Stimulated activated CD4-positive, alpha-beta T cell treated with anti-CD3 and anti-CD28 coated beads, Interleukin-4, amount 100 ng/mL, for 4 hours (primary cell): Measurements from ENCODE around the gene RPL27.
A peak's percentile ranks its signal among the peaks of the same experiment; 100 is the strongest.
"Not testable (repeated sequence)": the region's sequence is repeated elsewhere in the genome, so short reads cannot be mapped to it uniquely, and the experiment has no call there.

Experiments
- DNase-seq, 2 experiments: peaks; one replicate each; pipeline ENCODE4 v3.0.0-alpha.2; 2020

RPL27 gene

DNA sequence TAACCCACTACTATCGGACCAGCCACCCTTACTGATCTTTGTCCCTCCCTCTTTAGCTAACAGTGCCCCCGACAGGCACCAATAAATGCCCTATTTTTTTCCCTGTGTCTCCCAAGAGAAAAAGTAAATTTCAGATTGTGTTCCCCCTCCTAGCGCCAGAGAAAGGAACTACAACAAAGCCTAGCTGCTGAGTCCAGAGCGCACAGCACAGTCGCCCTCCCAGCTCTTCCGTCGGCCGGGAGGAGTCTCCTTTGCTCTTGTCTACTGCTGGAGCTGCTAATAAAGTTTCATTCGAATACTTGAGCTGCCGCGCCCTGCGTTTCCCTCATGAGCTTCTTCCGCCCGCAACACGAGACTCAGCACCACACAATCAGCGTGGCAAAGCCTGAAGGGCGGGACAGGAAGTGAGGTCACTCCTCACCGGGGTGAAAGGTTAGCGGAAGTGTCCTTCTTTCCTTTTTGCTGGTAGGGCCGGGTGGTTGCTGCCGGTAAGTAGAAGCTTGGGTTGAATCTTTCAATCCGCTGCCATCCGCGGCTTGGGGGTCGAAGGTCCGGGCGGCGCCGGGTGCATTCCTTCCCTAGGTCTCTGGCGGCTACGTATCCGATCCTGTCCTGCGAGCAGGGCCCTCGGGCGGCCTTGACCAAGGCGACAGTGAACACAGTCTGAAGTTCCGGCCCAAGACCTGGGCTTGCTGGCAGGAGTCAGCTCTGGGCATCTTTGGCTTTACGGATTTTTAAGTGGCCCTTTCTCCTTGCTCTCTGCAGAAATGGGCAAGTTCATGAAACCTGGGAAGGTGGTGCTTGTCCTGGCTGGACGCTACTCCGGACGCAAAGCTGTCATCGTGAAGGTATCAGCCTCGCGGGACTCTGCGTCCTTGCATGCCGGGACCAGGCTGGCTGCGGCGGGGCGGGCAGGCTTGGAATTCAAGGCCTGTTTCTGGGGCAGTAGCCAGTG is at the start of gene RPL27:
Gene RPL27, plus strand, starts transcription at position 436 of the 955 bp plus-strand sequence. Its CDS starts 332 bp downstream, at position 768.
- DNase-seq, result peak; percentile 89 to 98

DNA sequence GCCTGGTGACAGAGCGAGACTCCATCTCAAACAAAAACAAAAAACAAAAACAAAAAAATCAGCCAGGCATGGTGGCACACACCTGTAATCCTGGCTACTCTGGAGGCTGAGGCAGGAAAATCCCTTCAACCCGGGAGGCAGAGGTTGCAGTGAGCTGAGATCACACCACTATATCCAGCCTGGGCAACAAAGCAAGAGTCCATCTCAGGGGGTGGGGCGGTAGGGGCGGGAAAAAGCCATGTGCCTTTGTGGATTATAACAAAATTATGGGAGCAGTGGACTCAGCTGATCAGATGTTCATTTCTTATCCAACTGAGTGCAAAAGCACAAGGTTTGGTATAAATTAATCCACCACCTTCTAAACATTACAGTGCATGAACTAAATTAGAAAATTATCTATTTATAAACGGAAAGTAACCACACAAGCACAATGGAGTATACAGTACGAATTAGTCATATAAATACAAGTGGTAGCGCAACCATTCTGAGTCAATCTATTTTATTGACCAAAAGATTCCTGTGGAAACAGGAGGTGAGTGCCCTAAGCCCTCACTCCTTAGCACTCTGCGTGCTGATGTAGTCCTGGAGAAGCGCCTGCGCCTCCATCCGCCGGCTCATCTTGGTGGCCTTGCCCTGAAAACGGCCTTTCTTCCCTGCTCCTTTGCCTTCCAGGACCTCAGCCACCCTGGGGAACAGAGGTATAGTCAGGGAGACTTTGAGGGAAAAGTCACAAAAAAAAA is 48.0 kb upstream of the RPL27 start:
- no peak for DNase-seq

DNA sequence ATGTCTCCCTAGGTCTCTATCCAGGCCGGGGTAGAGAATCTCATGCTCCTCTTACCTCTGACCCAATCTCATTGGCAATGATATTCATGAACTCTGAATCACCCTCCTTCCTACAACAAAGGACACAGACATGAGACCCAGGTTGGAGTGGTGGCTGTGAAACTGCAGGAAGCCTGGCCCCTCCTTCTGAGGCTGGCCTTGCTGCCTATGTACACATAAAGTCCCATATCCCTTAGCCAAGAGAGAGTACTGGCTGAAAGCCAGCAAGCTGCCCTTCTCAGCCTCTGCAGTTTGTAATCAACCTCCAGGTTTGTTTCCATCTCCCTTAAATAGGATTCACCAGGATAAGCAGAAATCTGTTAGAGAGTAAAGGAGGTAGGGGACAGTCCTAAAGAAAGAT is 44.5 kb upstream of the RPL27 start:
- no peak for DNase-seq

DNA sequence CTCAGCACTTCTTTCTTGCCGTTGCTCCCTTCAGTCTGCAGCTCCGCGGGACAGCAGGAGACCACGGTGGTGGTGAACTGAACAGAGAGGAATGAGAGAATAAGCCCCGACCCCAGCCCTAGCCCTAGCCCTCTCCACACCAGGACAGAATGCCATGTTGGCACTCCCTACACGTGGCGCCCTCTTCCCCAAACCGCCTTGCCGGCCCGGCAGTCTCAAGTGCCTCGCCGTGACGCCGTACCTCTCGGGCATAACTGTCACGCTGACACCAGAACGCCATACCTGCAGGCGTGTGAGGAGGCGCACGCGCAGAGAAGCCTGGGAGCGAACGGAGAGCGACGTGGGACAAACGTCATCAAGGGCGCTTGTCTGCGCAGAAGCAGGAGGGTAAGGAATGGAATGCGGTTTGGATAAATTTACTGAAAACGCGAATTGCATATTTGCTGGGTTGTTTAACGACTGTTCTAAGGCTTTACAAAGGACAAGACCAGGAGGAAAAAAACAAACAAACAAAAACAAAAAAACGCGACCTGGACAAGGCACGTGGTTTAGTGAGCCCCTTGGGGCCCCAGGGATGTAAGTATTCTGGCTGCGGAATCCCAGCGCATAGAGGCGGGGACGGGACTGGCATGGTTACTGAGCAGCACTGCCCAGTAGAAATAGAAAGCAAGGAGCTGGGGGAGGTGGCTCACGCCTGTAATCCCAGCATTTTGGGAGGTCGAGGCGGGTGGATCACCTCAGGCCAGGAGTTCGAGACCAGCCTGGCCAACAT is 33.9 kb upstream of the RPL27 start, which contains the start of gene AARSD1:
Gene AARSD1, minus strand, starts transcription at position 294 of the 772 bp plus-strand sequence. Its CDS starts 14 bp downstream, at position 280.
- DNase-seq, result peak; percentile 83 to 88

DNA sequence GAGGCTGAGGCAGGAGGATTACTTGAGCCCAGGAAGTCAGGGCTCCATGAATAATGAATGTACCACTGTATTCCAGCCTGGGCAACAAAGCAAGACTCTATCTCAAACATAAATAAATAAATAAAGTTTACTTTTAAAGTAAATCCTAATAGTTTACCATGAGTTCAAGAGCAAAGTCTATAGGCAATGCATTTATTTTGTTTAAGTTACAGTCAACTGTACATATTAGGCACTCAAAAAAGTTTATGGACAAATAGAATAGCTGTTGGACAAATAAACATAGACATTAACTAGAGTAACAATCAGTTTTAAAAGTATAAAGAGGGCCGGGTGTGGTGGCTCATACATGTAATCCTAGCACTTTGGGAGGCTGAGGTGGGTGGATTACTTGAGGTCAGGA is 30.3 kb upstream of the RPL27 start:
- no peak for DNase-seq

DNA sequence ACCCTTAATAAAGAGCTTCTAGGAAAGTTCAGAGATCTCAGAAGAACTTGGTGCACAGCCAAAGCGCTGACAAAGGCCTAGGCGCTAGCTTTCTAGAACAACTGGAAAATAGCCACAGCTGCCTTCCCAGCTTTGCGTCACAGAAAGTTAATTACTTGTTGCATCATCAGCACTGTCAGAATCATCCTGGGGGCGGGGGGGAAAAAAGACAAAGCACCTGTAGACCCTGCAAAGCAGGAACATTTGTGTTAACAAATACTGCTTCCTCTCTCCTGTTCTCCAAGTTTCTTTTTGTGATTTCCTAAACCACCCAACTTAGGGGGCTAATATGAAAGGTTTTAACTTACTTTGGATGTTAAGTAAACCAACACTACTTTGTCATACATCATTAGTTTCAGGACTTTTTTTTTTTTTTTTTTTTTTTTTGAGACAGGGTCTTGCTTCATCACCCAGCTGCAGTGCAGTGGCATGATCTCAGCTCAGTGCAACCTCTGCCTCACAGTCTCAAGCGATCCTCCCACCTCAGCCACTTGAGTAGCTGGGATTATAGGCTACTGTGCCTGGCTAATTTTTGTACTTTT is 29.1 kb upstream of the RPL27 start:
- DNase-seq, result no peak

DNA sequence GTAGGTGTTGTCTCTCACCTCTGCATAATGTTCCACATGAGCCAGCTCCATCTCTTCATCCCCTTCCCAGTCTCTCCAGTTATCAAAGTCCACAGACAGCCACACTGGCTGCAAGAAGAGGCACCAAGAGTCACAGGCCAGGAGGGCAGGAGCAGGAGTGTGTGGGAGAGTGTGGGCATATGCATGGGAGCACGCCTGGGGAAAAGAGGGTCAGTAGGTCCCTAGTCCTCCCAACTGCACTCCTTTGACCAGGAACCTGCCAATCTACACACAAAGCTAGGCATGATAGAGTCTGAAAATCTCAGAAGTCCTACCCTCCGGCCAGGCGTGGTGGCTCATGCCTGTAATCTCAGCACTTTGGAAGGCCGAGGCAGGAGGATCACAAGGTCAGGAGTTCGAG is 26.6 kb upstream of the RPL27 start:
- no peak for DNase-seq

DNA sequence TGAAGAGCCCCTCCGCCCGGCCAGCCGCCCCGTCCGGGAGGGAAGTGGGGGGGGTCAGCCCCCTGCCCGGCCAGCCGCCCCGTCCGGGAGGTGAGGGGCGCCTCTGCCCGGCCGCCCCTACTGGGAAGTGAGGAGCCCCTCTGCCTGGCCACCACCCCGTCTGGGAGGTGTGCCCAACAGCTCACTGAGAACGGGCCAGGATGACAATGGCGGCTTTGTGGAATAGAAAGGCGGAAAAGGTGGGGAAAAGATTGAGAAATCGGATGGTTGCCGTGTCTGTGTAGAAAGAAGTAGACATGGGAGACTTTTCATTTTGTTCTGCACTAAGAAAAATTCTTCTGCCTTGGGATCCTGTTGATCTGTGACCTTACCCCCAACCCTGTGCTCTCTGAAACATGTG is 24.9 kb upstream of the RPL27 start:
- DNase-seq, result not testable (repeated sequence)

DNA sequence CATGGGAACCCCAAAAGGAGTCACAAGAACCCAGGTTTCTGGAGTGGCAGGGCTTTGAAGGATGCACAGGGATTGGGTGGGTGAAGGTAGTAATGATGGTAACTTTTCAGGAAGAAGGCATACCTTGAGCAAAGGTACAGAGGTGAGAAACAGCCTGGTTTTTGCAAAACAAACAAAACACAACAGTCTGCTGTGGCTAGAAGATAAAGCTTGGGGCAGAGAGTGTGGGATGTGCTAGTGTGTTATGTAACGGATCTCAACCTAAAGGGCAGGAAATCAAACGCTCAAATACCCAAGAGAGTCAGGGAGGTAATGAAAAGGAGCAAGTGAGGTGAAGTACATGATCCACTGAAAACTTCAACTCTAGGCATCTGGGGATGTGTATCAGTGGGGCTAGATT is 23.0 kb upstream of the RPL27 start:
- no peak for DNase-seq

DNA sequence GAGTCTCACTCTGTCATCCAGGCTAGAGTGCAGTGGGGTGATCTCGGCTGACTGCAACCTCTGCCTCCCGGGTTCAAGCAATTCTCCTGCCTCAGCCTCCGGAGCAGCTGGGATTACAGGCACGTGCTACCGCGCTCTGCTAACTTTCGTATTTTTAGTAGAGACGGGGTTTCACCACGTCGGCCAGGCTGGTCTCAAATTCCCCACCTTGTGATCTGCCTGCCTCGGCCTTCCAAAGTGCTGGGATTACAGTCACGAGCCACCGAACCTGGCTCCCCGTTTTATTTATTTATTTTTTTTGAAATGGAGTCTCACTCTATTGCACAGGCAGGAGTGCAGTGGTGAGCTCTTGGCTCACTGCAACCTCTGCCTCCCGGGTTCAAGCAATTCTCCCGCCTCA is 22.5 kb upstream of the RPL27 start:
- DNase-seq, result not testable (repeated sequence)

DNA sequence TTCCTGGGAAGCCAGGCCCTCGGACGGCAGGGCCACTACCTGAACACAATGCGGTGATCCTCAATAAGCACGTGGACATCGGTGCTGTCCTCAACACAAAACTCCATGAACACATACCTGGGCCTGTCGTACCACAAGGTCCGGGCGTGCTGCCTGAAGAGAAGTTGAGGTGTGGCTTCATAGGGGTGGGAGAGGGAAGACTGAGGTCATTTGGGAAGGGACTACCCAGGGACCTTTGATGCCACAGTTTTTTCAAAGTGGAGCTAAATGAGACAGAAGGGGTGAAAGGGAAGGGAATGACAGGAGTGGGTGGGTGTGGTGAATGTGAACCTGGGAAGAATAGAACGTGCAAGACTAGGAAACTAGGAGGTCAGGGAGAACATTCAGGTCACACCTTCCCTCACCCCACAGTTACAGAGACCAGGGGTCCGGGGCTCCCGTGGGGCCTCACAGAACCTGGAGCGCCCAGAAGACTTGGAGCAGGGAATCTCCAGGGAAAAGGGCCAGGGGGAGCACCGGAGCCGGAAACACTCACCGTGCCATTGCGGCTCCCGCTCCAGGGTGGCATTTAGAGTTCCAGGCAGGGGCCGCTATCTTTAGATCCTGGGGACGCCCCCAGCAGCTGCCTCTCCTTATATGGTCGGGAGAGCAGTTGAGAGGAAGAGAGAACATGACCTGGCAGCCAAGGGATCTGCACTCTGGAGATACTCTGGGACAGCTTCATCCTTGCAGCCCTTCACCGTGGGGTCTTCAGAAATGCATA is 18.5 kb upstream of the RPL27 start, which contains the start of gene PTGES3L:
Gene PTGES3L, minus strand, starts transcription at position 570 of the 763 bp plus-strand sequence. Its CDS starts 27 bp downstream, at position 543.
- DNase-seq, result no peak

DNA sequence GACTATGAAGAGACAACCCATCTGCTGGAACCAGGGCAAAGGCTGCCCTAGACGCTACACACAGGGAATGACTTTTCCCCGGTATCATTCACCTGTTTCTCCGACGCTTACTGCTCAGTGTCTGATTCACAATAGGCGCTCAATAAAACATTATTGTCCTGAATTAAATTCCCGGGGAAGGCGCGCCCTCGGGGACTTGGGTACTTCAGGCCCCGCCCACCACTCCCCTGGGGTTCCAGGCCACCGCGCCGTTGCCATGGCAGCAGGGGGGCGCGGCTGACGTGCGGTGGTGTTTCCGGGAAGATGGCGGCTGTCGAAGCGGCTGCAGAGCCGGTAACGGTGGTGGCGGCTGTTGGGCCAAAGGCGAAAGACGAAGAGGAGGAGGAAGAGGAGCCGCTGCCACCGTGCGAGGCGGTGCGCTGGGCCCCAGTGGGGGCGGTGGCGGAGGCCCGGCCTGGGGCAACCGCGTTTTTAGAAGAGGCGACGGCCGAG is 17.9 kb upstream of the RPL27 start, which contains the start of gene RUNDC1:
Gene RUNDC1, plus strand, starts transcription at position 292 of the 492 bp plus-strand sequence. Its CDS starts 12 bp downstream, at position 304.
- peak; percentile 92 for DNase-seq

DNA sequence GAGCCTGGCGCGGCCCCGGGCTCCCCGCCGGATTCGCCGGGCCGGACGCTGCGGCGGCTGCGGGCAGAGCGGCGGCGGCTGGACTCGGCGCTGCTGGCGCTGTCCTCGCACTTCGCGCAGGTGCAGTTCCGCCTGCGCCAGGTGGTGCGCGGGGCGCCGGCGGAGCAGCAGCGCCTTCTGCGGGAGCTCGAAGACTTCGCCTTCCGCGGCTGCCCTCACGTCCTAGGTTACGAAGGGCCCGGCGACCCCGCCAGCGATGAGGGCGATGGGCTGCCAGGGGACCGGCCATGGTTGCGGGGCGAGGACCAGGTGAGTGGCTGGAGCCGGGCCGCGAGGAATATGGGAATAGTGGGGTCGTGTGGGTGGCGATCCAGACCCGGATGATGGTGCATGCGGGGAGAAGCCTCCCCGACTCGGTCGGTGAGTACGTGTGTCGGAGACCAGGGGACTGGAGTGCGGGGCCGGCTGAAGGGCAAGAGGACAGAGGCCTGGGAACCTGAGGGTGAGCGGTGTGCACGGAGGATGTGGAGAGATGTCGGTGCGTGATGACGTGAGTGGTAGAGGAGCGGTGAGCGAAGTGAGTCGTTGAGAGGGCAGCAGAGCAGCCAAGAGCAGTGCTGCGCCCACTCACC is 17.3 kb upstream of the RPL27 start:
- peak; percentile 56 to 69 for DNase-seq

DNA sequence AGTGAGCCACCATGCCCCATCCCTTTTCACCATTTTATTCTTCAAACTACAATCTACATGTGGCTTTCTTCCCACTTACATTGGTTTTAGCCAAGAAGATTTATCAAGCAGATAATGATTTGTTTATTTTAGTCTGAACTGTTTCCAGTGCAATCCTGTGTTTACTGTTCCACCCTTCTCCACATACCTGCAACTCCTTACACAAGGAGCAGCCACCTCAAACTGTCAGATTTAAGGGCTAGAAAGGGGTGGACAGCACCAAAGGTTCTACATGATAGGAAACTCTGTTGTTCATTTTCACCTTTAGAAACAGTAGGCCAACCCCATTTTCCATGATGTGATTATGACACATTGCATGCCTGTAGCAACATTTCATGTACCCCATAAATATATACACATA is 16.0 kb upstream of the RPL27 start:
- no peak for DNase-seq

DNA sequence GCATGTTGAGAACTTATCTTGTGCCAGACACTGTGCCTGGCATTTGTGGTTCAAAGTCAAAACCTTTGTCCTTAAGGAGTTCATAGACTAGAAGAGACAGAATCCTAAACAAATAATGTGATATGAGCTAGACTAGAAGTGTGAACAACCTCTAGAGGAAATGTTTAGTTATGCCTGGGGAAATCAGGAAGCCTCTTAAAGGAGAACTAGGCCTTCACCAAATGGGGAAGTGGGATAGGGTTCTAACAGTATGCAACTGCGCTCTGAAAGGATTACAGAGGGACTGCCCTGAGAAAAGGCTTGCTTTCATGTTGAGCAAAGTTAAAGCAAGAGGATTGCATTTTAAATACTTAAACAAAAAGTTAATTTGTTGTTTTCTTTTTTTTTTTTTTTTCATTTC is 13.0 kb upstream of the RPL27 start:
- DNase-seq, result no peak

DNA sequence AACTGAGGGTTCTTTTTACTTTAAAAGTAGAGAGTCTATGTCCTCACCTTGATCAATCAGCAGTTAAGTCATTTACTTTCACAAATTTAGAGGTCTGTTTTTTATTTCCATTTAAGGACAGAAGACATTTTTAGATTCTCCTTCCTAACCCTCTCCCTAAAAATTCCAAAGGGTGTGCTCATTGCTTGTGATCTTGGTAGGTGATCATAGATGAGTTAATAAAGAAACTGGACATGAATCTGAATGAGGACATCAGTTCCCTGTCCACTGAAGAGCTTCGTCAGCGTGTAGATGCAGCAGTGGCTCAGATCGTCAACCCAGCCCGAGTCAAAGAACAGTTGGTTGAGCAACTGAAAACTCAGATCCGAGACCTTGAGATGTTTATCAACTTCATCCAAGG is 9.1 kb upstream of the RPL27 start:
- no peak for DNase-seq

DNA sequence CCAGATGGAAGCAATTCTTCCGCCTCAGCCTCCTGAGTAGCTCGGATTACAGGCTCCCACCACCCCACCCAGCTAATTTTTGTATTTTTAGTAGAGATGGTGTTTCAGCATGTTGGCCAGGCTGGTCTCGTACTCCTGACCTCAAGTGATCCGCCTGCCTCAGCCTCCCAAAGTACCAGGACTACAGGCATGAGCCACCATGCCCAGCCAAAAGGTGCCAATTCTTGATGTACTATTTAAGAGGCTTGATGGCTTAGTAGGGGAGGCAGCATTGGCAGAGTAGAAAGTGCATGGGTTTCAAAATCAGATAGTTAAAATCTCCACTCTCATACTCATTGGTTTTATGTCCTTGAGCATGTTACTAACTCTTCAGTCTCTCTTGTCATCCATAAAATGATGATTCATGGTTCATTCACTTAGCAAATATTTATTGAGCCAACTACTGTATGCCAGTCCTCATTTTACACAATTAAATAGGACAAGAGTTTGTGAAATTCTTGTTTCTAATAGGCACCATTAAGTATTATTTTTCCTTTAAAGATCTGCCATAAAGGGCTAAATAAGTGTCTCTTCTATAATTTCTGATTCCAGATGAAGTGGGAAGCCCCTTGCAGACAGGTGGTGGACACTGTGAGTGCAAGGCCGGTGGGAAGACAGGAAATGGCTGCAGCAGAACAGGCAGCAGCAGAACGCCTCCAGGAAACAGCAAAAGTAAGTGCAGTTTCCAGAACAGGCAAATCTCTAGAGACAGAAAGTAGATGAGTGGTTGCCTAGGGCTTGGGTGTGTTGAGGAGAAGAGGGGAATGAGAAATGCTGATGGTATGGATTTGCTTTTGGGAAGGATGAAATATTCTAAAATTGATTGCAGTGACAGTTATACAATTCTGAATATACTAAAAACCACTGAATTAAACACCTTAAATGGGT is 8.2 kb upstream of the RPL27 start:
- DNase-seq, result no peak

DNA sequence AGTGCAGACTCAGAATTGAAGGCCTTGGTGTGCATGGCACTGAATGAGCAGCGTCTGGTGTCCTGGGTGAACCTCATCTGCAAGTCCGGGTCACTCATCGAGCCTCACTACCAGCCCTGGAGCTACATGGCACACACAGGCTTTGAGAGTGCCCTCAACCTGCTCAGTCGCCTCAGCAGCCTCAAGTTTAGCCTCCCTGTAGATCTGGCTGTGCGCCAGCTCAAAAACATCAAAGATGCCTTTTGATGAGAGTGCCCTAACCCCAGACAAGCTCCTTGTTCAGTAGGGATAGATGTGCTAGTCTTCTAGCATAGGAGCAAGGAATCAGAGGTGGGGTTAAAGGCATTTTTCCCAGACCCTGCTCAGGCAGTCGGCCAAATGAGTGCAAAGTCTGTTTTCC is 6.7 kb upstream of the RPL27 start:
- no peak for DNase-seq

DNA sequence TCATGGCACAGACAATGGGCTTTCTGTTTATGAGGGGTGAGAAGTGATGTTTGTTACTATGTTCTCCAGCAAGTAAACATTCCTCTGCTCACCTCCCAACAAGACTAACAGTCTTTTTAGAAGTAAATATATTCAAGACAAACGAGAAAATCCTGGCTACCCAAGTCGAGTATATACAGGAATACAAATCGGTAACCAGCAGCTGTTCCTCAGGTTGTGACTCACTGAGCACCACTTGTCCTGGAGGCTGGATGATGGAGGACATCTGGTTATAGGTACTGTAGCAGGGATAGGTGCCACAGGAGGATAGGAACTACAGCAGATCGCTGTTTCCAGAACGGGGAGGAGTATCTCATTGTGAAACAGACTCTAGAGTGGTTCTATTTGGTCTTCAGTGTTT is 5.3 kb upstream of the RPL27 start:
- no peak for DNase-seq

DNA sequence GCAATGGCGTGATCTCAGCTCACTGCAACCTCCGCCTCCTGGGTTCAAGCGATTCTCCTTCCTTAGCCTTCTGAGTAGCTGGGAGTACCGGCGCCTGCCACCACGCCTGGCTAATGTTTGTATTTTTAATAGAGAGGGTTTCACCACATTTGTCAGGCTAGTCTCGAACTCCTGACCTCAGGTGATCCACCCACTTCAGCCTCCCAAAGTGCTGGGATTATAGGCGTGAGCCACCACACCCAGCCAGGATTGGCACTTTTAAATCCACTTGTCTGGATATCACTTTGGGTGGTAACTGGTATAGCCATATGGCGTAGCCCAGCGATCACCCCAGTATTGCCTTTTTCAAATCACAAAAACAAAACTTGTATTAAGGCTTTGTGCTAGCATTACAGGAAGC is 4.3 kb upstream of the RPL27 start:
- DNase-seq, result not testable (repeated sequence)
